ENCODE measurements around the gene TNNI2. TPM values are rescaled to one million over a fixed set of nuclear protein-coding genes. Genes with fewer than 3 reads are reported as not detected.

Gene TNNI2
- total and polyA plus RNA-seq, 2 donors (not counting 3 experiments of a cell fraction or from before 2014, with no cell fraction given), result not detected

- Histone ChIP-seq H3K9me1 (replicated peaks; ENCODE audit: control insufficient read depth, extremely low read depth, insufficient read depth, low read length) (no peaks in the 10 kb centered on the region), H2AFZ (ENCODE audit: low read depth, low read length) (no peak overlapping the region), H3K4me1 (ENCODE audit: control insufficient read depth, extremely low read depth, insufficient read depth, low read length) (no peaks in the 10 kb centered on the region), H3K9ac (replicated peaks; ENCODE audit: extremely low read depth, insufficient read depth, low read length) (no peak overlapping the region), H3K9me3 (replicated peaks; ENCODE audit: control insufficient read depth, insufficient read depth, low read length) (no peaks in the 10 kb centered on the region), H3K4me3 (replicated peaks in 1 of 3; ENCODE audit: insufficient read depth in 1 of 3, low read depth in 1 of 3, low read length in 3 of 3) (no peak overlapping the region), H3K4me2 (ENCODE audit: insufficient read depth, low read length) (no peak overlapping the region), H3K36me3 (ENCODE audit: control insufficient read depth in 2 of 2, extremely low read depth in 1 of 2, insufficient read depth in 2 of 2, low read length in 2 of 2) (no peaks in the 10 kb centered on the region), H3K27ac (ENCODE audit: insufficient read depth, low read depth, low read length) (no peak overlapping the region), H3K79me2 (ENCODE audit: control insufficient read depth, insufficient read depth, low read length) (no peaks in the 10 kb centered on the region), H4K20me1 (replicated peaks; ENCODE audit: control insufficient read depth, extremely low read depth, insufficient read depth, low read length) (no peaks in the 10 kb centered on the region), H3K27me3 (ENCODE audit: control insufficient read depth in 2 of 2, insufficient read depth in 2 of 2, low read length in 2 of 2) (no peaks in the 10 kb centered on the region)
- TF ChIP-seq POLR2AphosphoS5 (IDR thresholded peaks at IDR 0.05; ENCODE audit: insufficient read depth, low read depth, low read length), result no peak
- TF ChIP-seq MAX (IDR thresholded peaks at IDR 0.05; ENCODE audit: insufficient read depth, insufficient read length), result no peak
- TF ChIP-seq GATA2 (IDR thresholded peaks at IDR 0.05; ENCODE audit: insufficient read depth, insufficient read length, low read depth, low read length), result no peak
- TF ChIP-seq POLR2A (IDR thresholded peaks at IDR 0.05; ENCODE audit: low read depth, low read length), result no peak
- TF ChIP-seq JUN (IDR thresholded peaks at IDR 0.05; ENCODE audit: borderline replicate concordance, insufficient read depth, insufficient read length, low read depth), result no peak
- BruUV-seq (replicated peaks), result no TSS peak
- DNase-seq (ENCODE audit: low read depth, low spot score), result no peak
- POLR2A ChIA-PET, result no interaction called here
- FAIRE-seq, result no peak
- intact Hi-C loops (cut with micrococcal nuclease), result no loop called here
- CTCF ChIA-PET, result interaction anchor here (1.4 to 1.9 kb wide), 3 partner anchors 163 to 313 kb away, joined by 7 to 20 read pairs (median 13); no protein-coding TSS in a partner anchor
- dilution Hi-C loops (cut with MboI; ENCODE audit: extremely low pct_ligation_motif_present, low sequenced_read_pairs), result no loop called here
Observed at GRCh38 chr11:1838077-1838425, 730 bp upstream of the TNNI2 start.

- H3K36me3 ChIP-seq (ENCODE audit: control insufficient read depth in 2 of 2, extremely low read depth in 1 of 2, insufficient read depth in 2 of 2, low read length in 2 of 2), result no peaks in the 10 kb centered on the region
- no peak overlapping the region for H3K4me2 ChIP-seq (ENCODE audit: insufficient read depth, low read length)
- no peak overlapping the region for H3K27ac ChIP-seq (ENCODE audit: insufficient read depth, low read depth, low read length)
- no peaks in the 10 kb centered on the region for H3K4me1 ChIP-seq (ENCODE audit: control insufficient read depth, extremely low read depth, insufficient read depth, low read length)
- no peaks in the 10 kb centered on the region for H3K9me3 ChIP-seq (replicated peaks; ENCODE audit: control insufficient read depth, insufficient read depth, low read length)
- BruUV-seq (replicated peaks), result no TSS peak
- FAIRE-seq, result no peak
- no peak overlapping the region for H3K9ac ChIP-seq (replicated peaks; ENCODE audit: extremely low read depth, insufficient read depth, low read length)
- H3K4me3 ChIP-seq (replicated peaks in 1 of 3; ENCODE audit: insufficient read depth in 1 of 3, low read depth in 1 of 3, low read length in 3 of 3), result no peak overlapping the region
- no peaks in the 10 kb centered on the region for H3K79me2 ChIP-seq (ENCODE audit: control insufficient read depth, insufficient read depth, low read length)
- no peak for DNase-seq (ENCODE audit: low read depth, low spot score)
- H4K20me1 ChIP-seq (replicated peaks; ENCODE audit: control insufficient read depth, extremely low read depth, insufficient read depth, low read length), result no peaks in the 10 kb centered on the region
- H2AFZ ChIP-seq (ENCODE audit: low read depth, low read length), result no peak overlapping the region
- intact Hi-C loops (cut with micrococcal nuclease), result no loop called here
- ChIA-PET POLR2A (no interaction called here), CTCF (interaction anchor here (1.0 to 1.9 kb wide), 5 partner anchors 43 to 312 kb away, joined by 4 to 20 read pairs (median 7); no protein-coding TSS in a partner anchor)
- no peaks in the 10 kb centered on the region for H3K9me1 ChIP-seq (replicated peaks; ENCODE audit: control insufficient read depth, extremely low read depth, insufficient read depth, low read length)
- no peaks in the 10 kb centered on the region for H3K27me3 ChIP-seq (ENCODE audit: control insufficient read depth in 2 of 2, insufficient read depth in 2 of 2, low read length in 2 of 2)
- no peak for TF ChIP-seq POLR2AphosphoS5 (IDR thresholded peaks at IDR 0.05; ENCODE audit: insufficient read depth, low read depth, low read length)
- no peak for TF ChIP-seq FOS (IDR thresholded peaks at IDR 0.05; ENCODE audit: borderline replicate concordance, insufficient read depth, low read length)
- no peak for TF ChIP-seq JUN (IDR thresholded peaks at IDR 0.05; ENCODE audit: borderline replicate concordance, insufficient read depth, insufficient read length, low read depth)
- no peak for TF ChIP-seq GATA2 (IDR thresholded peaks at IDR 0.05; ENCODE audit: insufficient read depth, insufficient read length, low read depth, low read length)
- TF ChIP-seq POLR2A (IDR thresholded peaks at IDR 0.05; ENCODE audit: low read depth, low read length), result no peak
- no peak for TF ChIP-seq MAX (IDR thresholded peaks at IDR 0.05; ENCODE audit: insufficient read depth, insufficient read length)
- no peak for TF ChIP-seq MYC (IDR thresholded peaks at IDR 0.05; ENCODE audit: low read depth, low read length)
- no peak for TF ChIP-seq EZH2 (IDR thresholded peaks at IDR 0.05; ENCODE audit: borderline replicate concordance, low read depth, low read length, severe bottlenecking)
- TF ChIP-seq CTCF (IDR thresholded peaks at IDR 0.05; ENCODE audit: extremely low read depth in 1 of 2, insufficient read depth in 1 of 2, low read depth in 1 of 2, low read length in 2 of 2), result no peak
- dilution Hi-C loops (cut with MboI; ENCODE audit: extremely low pct_ligation_motif_present, low sequenced_read_pairs), result no loop called here
Observed at GRCh38 chr11:1839204-1839923, 583 bp downstream of the TNNI2 start.
